ENCODE measurements around the gene CPED1.
A peak's percentile ranks its signal among the peaks of the same experiment; 100 is the strongest.

Gene CPED1

GRCh38 chr7:120988591-120989256 lies at the start of gene CPED1:
CPED1 (plus strand) TSS chr7:120988711; CDS start chr7:120989622, 911 bp downstream.
- DNase-seq: peak; percentile 38

DNA sequence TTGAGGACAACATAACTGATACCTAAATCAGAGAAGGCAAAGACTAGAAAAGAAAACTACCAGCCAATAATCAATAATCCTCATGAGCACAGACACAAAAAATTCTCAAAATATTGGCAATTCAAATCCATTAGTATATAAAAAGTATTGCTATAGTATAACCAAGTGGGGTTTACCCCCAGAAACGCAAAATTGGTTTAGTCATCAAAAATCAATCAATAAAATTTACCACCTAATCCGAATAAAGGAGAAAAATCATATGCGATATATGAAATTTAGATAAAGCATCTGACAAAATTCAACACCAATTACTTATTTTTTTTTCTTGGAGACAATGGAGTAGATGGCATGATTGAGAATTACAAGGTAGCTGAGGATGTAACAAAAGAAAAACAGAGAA lies 49.2 kb upstream of the CPED1 start:
- DNase-seq: no peak

DNA sequence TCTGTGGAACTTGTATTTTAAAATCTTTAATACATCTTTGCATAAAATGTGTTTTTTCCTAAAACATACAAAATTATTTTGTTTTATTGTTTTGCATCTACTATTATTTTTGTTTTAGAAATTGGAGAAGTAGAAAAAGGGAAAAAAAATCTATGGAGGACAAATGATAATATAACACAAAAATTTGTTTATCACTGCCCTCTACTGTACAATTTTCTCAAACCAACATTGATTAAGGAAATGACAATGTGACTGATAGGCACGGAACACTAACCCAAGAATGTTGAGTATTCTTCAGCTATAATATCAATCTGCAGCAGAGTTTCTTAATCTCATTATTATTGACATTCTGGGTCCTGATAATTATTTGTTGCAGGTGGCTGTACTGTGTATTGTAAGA lies 47.4 kb upstream of the CPED1 start:
- no peak for DNase-seq

- DNase-seq: no peak
Observed at GRCh38 chr7:120941856-120942255, 46.7 kb upstream of the CPED1 start.

GRCh38 chr7:120942861-120943260 lies 45.6 kb upstream of the CPED1 start:
- DNase-seq: no peak

DNA sequence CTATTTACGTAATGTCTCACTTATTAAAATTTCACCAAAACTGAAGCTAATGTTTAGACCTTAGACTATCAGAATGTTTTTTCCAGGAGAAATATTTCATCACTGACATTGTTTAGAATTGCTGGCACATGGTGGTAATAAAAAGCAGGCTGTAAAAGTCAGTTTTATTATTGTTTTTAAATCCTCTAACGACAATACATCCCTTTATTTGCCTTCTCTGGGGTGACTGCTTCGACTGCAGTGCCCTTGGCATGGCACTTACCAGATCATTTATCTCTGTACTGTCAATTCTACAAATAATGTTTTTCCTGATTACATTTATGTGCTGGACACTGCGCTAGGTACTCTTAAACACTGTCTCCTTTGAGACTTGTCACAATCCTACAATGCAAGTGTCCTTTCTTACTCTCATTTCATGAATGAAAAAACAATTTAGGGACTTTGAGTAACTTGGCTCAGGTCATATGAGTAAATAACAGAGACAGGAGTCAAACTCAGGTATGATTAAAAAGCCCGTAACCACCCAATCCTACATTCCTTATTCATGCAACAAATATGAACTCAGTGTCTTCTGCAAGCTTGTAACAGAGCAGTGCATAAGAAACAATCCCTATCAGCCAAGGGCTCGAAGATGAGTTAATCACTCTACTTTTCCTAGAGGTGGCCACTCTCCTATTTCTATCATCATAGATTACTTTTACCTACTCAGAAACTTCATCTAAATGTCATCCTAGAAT lies 43.5 kb upstream of the CPED1 start:
- no peak for DNase-seq

DNA sequence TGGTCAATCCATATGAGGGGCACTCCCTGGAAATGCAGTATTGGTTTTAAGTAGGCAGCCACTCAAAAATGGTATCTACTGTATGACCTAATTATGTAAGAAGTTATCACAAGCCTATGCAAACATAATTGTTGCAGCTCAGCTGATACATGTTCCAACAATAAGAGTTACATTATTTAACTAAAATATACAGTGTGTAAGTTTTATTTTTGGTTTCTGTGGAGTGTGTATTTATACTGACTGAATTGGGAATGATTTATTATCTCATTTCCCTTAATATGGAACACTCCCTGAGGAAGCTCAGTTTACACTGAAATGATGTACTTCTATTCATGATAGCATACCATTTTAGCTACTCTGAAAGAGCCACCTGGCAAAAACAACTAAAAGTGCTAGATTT lies 40.5 kb upstream of the CPED1 start:
- DNase-seq: no peak

- DNase-seq: no peak
Observed at GRCh38 chr7:120949393-120949911, 39.1 kb upstream of the CPED1 start.

- DNase-seq: no peak
Observed at GRCh38 chr7:120949998-120950538, 38.4 kb upstream of the CPED1 start.

DNA sequence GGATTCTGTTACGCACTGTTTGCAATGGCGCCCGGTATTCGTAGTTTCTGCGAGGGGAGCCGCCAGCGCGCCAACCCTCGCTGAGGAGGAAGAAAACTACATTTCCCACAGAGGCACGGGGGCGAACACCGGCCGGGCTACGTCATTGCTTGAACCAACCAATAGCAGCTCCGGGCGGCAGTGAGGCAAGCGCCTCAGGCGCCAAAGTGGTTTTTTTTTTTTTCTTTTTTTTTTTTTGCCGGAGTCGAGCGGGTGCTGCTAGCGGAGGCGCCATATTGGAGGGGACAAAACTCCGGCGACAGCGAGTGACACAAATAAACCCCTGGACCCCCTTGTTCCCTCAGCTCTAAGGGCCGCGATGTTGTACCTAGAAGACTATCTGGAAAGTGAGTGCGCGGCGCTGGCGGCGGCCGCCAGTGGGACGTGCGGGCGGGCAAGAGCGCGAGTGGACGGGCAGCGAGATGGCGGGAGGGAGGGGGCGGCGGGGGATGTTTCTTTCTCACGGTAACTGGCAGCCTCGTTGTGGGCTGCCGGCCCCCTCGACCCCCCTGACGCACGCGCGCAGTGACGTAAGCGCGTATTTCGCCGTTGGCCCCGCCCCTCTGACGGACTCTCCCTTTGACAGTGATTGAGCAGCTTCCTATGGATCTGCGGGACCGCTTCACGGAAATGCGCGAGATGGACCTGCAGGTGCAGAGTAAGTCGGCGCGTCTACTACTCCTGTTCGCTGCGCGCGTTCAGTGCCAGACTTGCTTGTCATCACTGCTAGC lies 37.8 kb upstream of the CPED1 start, which contains the start of gene ING3:
TSS of gene ING3 (plus strand) at position 239 of the 770 bp plus-strand sequence. CDS start at position 359, 120 bp downstream.
- peak; percentile 99 for DNase-seq

DNA sequence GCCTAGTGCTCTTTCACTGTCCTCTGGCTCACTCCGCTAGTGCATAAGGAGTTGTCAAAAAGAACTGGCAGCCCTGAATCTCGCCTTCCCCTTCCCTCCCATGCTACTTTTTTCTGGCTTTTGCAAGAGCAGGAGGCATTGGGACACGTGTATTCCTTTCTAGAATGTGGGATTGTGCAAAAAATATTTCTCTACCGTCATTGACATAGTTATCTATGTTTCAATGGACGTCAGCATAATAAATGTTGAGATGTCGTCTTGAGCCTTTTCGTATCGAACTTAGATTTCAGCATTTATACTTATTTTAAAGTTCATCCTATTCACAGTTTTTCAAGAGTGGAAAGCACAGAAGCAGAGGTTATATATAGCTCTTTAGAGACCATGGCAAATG lies 37.2 kb upstream of the CPED1 start:
- no peak for DNase-seq

- DNase-seq: peak; percentile 2
Observed at GRCh38 chr7:120951826-120952225, 36.7 kb upstream of the CPED1 start.

GRCh38 chr7:120955577-120956149 lies 32.8 kb upstream of the CPED1 start:
- DNase-seq: no peak

- no peak for DNase-seq
Observed at GRCh38 chr7:120959929-120960484, 28.5 kb upstream of the CPED1 start.

DNA sequence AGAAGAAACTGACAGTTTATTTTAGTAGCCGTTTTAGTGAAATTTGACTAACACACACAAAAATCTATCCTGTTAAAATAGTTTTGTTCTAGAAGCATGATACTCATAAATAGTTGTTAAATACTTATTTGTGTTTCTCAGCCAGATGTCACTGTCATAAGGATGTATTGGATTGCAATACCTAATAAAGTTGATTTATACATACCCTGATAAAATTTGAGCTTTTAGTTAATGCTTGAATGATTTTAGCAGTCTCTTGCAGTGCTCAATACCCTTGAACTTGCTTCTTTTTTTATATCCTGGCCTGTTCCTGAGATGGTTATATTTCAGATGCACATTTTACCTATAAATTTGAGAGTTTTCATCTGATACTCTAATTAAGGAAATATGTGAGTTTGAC lies 27.8 kb upstream of the CPED1 start:
- DNase-seq: no peak

GRCh38 chr7:120961638-120962173 lies 26.8 kb upstream of the CPED1 start:
- DNase-seq: no peak

DNA sequence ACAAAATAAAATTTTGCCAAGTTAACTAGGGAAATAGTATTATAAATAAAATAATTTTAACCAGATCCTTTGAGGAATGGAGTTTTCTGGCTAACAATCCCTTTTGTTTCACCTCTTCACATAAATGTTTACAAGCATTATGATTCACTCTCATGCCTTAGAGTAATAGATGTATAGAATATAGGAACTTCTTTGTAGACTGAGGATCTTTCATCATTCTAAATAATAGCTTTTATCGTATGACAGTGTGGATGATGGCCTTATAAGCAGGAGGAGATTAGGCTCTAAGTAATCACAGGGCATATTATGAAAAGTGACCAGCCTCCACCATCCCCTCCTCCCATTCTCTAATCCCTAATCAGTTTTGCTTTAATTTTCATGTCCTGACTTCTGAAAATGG lies 24.4 kb upstream of the CPED1 start:
- DNase-seq: no peak

- DNase-seq: no peak
Observed at GRCh38 chr7:120966961-120967360, 21.6 kb upstream of the CPED1 start.

GRCh38 chr7:120973849-120974248 lies 14.7 kb upstream of the CPED1 start:
- no peak for DNase-seq

- DNase-seq: no peak
Observed at GRCh38 chr7:120979765-120980499, 8.6 kb upstream of the CPED1 start.

DNA sequence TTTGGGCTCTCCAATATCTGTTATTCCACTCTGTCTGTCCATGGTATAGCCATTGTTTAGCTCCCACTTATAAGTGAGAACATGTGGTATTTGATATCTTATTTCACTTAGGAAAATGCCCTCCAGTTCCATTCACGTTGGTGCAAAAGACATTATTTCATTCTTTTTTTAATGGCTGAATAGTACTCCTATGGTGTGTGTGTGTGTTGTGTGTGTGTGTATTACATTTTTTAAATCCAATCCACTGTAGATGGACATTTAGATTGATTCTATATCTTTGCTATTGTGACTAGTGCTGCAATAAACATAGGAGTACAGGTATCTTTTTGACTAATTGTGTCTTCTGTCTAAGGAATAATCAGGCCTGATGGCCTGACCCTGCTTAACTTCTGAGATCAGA lies 7.4 kb upstream of the CPED1 start:
- DNase-seq: no peak

Data from NCI-H345 (cell line).